MM.1S (cell line): ENCODE measurements around the gene ITSN2.

Experiments used
- CTCF ChIP-seq: fragments of 300-600 bp; sonication (generic); IDR thresholded peaks from 2 replicates; pipeline ENCODE4 v1.5.1; 2016; ENCODE audit warnings: antibody characterized with exemption, low read length, mixed read lengths
- EZH2 ChIP-seq: fragments of 300-600 bp; sonication (generic); optimal IDR thresholded peaks from 2 replicates; pipeline ENCODE3; 2017; ENCODE audit warnings: low read depth, mild to moderate bottlenecking, antibody characterized with exemption, low read length, mixed read lengths
- EZH2phosphoT487 ChIP-seq: fragments of 300-600 bp; sonication (generic); IDR thresholded peaks from 2 replicates; pipeline ENCODE4 v1.6.1; 2018; ENCODE audit warnings: antibody characterized with exemption, low read length

DNA sequence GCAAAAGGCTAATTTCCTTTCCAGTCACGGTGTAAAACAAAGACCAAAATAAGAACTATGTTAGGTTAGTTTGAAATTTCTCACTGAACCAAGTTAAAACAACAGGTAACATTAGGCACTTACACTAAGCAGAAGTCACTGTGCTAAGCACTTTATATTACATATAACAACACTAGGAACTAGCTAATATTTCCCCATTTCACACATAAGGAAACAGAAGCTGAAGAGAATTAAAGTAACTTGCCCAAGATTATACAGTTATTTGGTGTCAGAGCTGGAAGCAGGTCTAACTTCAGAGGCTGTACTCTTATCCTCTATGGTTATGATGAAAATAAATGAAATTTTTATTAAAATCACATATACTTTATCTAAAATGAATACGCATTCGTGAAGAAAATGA is 5.9 kb downstream of the ITSN2 start:
- TF ChIP-seq CTCF (no peak), EZH2phosphoT487 (no peak), EZH2 (no peak)
